HepG2 (cell line): ENCODE results near the gene COA7. TPM values are rescaled to one million over a fixed set of nuclear protein-coding genes. Genes with fewer than 3 reads are reported as not detected.

Experiments
- HIC2 ChIP-seq: sonication (generic); formaldehyde crosslinking; IDR thresholded peaks from 2 replicates; pipeline ENCODE4 v1.9.0; 2022; ENCODE audit warnings: low read depth, missing genetic modification reagents
- MLXIP ChIP-seq: sonication (generic); formaldehyde crosslinking; IDR thresholded peaks from 2 replicates; pipeline ENCODE4 v1.9.0; 2021; ENCODE audit warnings: missing genetic modification reagents, borderline replicate concordance
- POLR2AphosphoS2 ChIP-seq: IDR thresholded peaks from 2 replicates; pipeline ENCODE4 v1.6.1; 2011; ENCODE audit warnings: low read depth, low read length, improper control_type of control experiment
- SMARCC2 ChIP-seq: fragments of 450-650 bp; IDR thresholded peaks from 2 replicates; pipeline ENCODE4 v1.6.1; 2017; ENCODE audit warnings: antibody characterized with exemption, mild to moderate bottlenecking
- SRSF1 ChIP-seq: fragments of 200-400 bp; formaldehyde crosslinking; optimal IDR thresholded peaks from 2 replicates; pipeline ENCODE3; 2017; ENCODE audit warnings: mild to moderate bottlenecking, low read depth, low read length, moderate library complexity
- XRCC5 ChIP-seq: fragments of 200-400 bp; formaldehyde crosslinking; optimal IDR thresholded peaks from 2 replicates; pipeline ENCODE3; 2017; ENCODE audit warnings: mild to moderate bottlenecking, low read length
- ZBTB20 ChIP-seq: sonication (generic); formaldehyde crosslinking; IDR thresholded peaks from 2 replicates; pipeline ENCODE4 v1.8.1; 2023; ENCODE audit warnings: missing genetic modification reagents, low read depth, mild to moderate bottlenecking, borderline replicate concordance
- ZFYVE20 ChIP-seq: sonication (generic); formaldehyde crosslinking; IDR thresholded peaks from 2 replicates; pipeline ENCODE4 v1.8.0; 2023; ENCODE audit warnings: low read depth, mild to moderate bottlenecking, moderate library complexity, missing genetic modification reagents, borderline replicate concordance
- ZNF138 ChIP-seq: sonication (generic); formaldehyde crosslinking; IDR thresholded peaks from 2 replicates; pipeline ENCODE4 v1.5.0; 2020; ENCODE audit warnings: mild to moderate bottlenecking, low read depth, missing genetic modification reagents
- polyA plus RNA-seq, 8 experiments: library from polyadenylated mRNA; depleted of rRNA in 3 of 8; stranded (reverse) in 7 of 8; unstranded in 1 of 8; fragments of >200 nt; fragmentation: Illumina TruSeq in 4 of 8; extraction: Trizol in 4 of 8; gene quantifications; 2 replicates each; pipeline versions ENCODE4 v1.2.1 to v1.2.3, GENCODE V29; 2011 to 2016; ENCODE audit warnings: low read depth in 4 of 8, missing spikeins in 1 of 8, mixed read lengths in 1 of 8; ENCODE audit not compliant: insufficient read depth in 1 of 8
- total RNA-seq, 5 experiments: library from RNA; depleted of rRNA; stranded (reverse); fragments of >200 nt; fragmentation: Illumina TruSeq; extraction: Trizol; gene quantifications; 2 replicates each; pipeline ENCODE4 v1.2.3, GENCODE V29; 2016; ENCODE audit warnings: low read depth in 1 of 5
- TF ChIP-seq, protein P1 (sequence below): sonication (generic); formaldehyde crosslinking; IDR thresholded peaks from 2 replicates; pipeline ENCODE4 v1.8.0; 2022; ENCODE audit warnings: mild to moderate bottlenecking, missing genetic modification reagents, borderline replicate concordance
- TF ChIP-seq, protein P2 (sequence below): IDR thresholded peaks from 2 replicates; pipeline ENCODE4 v1.6.1; 2012; ENCODE audit warnings: low read depth, low read length, improper control_type of control experiment

Gene COA7
- total and polyA plus RNA-seq, 2 of the 13 experiments (the other 11 are each of a cell fraction or from before 2014, with no cell fraction given): 12.3 to 30.4 TPM

GRCh38 chr1:52683367-52683940 lies 14.7 kb downstream of the COA7 start (continued):
- no peak for TF ChIP-seq ZBTB20 (CRISPR knock-in tag)
- TF ChIP-seq, protein P1, sequence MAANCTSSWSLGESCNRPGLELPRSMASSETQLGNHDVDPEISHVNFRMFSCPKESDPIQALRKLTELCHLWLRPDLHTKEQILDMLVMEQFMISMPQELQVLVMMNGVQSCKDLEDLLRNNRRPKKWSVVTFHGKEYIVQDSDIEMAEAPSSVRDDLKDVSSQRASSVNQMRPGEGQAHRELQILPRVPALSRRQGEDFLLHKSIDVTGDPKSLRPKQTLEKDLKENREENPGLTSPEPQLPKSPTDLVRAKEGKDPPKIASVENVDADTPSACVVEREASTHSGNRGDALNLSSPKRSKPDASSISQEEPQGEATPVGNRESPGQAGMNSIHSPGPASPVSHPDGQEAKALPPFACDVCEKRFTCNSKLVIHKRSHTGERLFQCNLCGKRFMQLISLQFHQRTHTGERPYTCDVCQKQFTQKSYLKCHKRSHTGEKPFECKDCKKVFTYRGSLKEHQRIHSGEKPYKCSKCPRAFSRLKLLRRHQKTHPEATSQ (CRISPR knock-in tag): no peak
- no peak for TF ChIP-seq MLXIP (CRISPR knock-in tag)
- TF ChIP-seq POLR2AphosphoS2: no peak
- TF ChIP-seq, protein P2, sequence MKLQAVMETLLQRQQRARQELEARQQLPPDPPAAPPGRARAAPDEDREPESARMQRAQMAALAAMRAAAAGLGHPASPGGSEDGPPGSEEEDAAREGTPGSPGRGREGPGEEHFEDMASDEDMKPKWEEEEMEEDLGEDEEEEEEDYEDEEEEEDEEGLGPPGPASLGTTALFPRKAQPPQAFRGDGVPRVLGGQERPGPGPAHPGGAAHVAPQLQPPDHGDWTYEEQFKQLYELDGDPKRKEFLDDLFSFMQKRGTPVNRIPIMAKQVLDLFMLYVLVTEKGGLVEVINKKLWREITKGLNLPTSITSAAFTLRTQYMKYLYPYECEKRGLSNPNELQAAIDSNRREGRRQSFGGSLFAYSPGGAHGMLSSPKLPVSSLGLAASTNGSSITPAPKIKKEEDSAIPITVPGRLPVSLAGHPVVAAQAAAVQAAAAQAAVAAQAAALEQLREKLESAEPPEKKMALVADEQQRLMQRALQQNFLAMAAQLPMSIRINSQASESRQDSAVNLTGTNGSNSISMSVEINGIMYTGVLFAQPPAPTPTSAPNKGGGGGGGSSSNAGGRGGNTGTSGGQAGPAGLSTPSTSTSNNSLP: no peak
- TF ChIP-seq SMARCC2: no peak
- no peak for TF ChIP-seq HIC2 (CRISPR knock-in tag)
- TF ChIP-seq XRCC5: no peak
- TF ChIP-seq ZFYVE20: no peak
- TF ChIP-seq SRSF1: no peak
- TF ChIP-seq ZNF138 (CRISPR knock-in tag): no peak
